Measurements from ENCODE around the gene ARHGAP15. TPM values are rescaled to one million over a fixed set of nuclear protein-coding genes. Genes with fewer than 3 reads are reported as not detected.

Gene ARHGAP15
- total RNA-seq, 1 experiment from 2014 or later = not detected

- H3K36me3 ChIP-seq (replicated peaks; ENCODE audit: control insufficient read depth, insufficient read depth, low read length) = no peaks in the 10 kb centered on the region
- no peaks in the 10 kb centered on the region for H3K27me3 ChIP-seq (ENCODE audit: control insufficient read depth, insufficient read depth, low read length)
- DNase-seq = no peak
- H3K4me3 ChIP-seq (ENCODE audit: insufficient read depth, low read depth, low read length) = no peak overlapping the region
Measured at GRCh38 chr2:143356736-143357446, 227.7 kb downstream of the ARHGAP15 start.

GRCh38 chr2:143357966-143358365 is 228.7 kb downstream of the ARHGAP15 start:
- DNase-seq = no peak
- H3K27me3 ChIP-seq (ENCODE audit: control insufficient read depth, insufficient read depth, low read length) = no peaks in the 10 kb centered on the region
- no peak overlapping the region for H3K4me3 ChIP-seq (ENCODE audit: insufficient read depth, low read depth, low read length)
- H3K36me3 ChIP-seq (replicated peaks; ENCODE audit: control insufficient read depth, insufficient read depth, low read length) = no peaks in the 10 kb centered on the region

DNA sequence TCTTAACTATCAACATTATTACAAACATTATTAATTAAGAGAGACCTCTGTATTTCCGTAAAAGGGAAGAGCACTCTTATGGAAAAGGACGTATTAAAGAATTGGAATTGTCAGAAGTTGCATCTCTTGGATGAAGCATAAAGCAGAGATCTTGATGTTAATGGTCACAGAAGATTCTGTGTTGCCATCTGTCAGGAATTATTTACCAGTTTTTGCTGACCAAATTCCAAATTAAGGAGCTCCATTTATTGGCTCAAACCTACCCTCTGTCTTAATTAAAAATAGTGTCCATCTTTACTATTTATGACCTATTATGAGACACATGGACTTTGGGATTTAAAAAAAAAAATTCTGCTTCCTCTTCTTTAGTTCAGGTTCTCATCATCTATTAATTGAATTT is 232.1 kb downstream of the ARHGAP15 start:
- no peak for DNase-seq
- Histone ChIP-seq H3K4me3 (ENCODE audit: insufficient read depth, low read depth, low read length) (no peak overlapping the region), H3K27me3 (ENCODE audit: control insufficient read depth, insufficient read depth, low read length) (no peaks in the 10 kb centered on the region), H3K36me3 (replicated peaks; ENCODE audit: control insufficient read depth, insufficient read depth, low read length) (no peaks in the 10 kb centered on the region)

DNA sequence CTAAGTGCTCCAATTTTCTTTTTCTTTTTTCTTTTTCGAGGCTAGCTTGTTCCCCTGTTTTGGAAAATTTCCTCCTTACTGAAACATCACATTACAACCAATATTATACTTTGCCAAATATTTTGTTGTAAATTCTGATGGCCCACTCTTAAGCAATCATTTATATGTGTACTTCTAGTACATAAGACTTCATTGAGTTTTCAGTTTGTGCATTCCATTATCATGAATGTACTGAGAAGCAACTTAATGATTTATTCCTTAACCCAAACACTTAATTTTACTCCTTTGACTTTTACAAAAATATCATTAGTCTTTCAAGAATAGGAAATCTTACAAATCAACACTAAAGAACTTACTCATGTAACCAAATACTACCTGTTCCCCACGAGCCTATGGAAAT is 242.4 kb downstream of the ARHGAP15 start:
- DNase-seq = no peak
- no peaks in the 10 kb centered on the region for H3K36me3 ChIP-seq (replicated peaks; ENCODE audit: control insufficient read depth, insufficient read depth, low read length)
- H3K4me3 ChIP-seq (ENCODE audit: insufficient read depth, low read depth, low read length) = no peak overlapping the region
- no peaks in the 10 kb centered on the region for H3K27me3 ChIP-seq (ENCODE audit: control insufficient read depth, insufficient read depth, low read length)

DNA sequence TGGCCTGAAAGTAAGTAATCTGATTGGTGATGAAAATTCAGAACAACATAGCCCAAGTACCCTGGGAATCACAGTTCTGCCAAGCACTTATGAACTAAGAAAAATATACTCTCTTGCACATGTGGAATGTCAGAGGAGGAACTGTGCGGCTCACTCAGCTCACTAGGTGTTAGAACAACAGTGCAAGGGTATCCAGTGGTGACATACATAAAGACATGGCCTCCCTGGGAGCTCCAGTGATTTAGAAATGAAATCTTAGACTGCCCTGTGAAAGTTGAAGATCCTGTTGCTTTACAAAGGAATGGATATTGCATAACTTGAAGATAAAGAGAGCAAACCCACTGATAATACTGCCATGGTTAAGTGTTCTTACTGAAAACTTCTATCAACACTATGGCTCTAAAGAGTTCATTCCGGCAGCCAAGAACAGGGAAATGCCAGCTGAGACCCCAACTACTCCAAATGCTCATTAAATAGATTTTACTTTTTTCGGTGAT is 246.2 kb downstream of the ARHGAP15 start:
- Histone ChIP-seq H3K36me3 (replicated peaks; ENCODE audit: control insufficient read depth, insufficient read depth, low read length) (no peaks in the 10 kb centered on the region), H3K27me3 (ENCODE audit: control insufficient read depth, insufficient read depth, low read length) (no peaks in the 10 kb centered on the region), H3K4me3 (ENCODE audit: insufficient read depth, low read depth, low read length) (no peak overlapping the region)
- DNase-seq = no peak

- Histone ChIP-seq H3K36me3 (replicated peaks; ENCODE audit: control insufficient read depth, insufficient read depth, low read length) (no peaks in the 10 kb centered on the region), H3K4me3 (ENCODE audit: insufficient read depth, low read depth, low read length) (no peak overlapping the region), H3K27me3 (ENCODE audit: control insufficient read depth, insufficient read depth, low read length) (no peaks in the 10 kb centered on the region)
- no peak for DNase-seq
Measured at GRCh38 chr2:143378996-143379395, 249.8 kb downstream of the ARHGAP15 start.

GRCh38 chr2:143379955-143380354 is 250.7 kb downstream of the ARHGAP15 start:
- Histone ChIP-seq H3K4me3 (ENCODE audit: insufficient read depth, low read depth, low read length) (no peak overlapping the region), H3K36me3 (replicated peaks; ENCODE audit: control insufficient read depth, insufficient read depth, low read length) (no peaks in the 10 kb centered on the region), H3K27me3 (ENCODE audit: control insufficient read depth, insufficient read depth, low read length) (no peaks in the 10 kb centered on the region)
- DNase-seq = no peak

GRCh38 chr2:143382573-143382972 is 253.4 kb downstream of the ARHGAP15 start:
- DNase-seq = no peak
- Histone ChIP-seq H3K4me3 (ENCODE audit: insufficient read depth, low read depth, low read length) (no peak overlapping the region), H3K27me3 (ENCODE audit: control insufficient read depth, insufficient read depth, low read length) (no peaks in the 10 kb centered on the region), H3K36me3 (replicated peaks; ENCODE audit: control insufficient read depth, insufficient read depth, low read length) (no peaks in the 10 kb centered on the region)

DNA sequence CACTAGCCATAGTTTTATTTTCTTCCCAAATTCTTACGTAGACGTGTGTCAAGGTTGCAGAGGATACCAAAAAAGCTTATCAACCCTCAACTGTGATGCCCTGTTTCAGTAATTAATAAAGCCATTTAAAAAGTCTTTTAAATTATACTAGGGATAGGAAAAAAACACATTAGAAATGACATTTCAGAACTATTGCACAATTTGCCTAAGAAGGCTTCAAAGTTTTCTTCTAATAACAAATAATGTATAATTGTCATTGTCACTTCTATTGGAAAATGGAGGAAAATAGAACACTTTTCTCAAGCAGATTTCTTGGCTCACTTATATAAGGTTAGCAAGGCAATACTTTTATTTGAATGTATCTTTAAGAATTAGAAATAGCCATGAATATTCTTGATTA is 253.8 kb downstream of the ARHGAP15 start:
- no peak for DNase-seq
- Histone ChIP-seq H3K27me3 (ENCODE audit: control insufficient read depth, insufficient read depth, low read length) (no peaks in the 10 kb centered on the region), H3K4me3 (ENCODE audit: insufficient read depth, low read depth, low read length) (no peak overlapping the region), H3K36me3 (replicated peaks; ENCODE audit: control insufficient read depth, insufficient read depth, low read length) (no peaks in the 10 kb centered on the region)

GRCh38 chr2:143384111-143384510 is 254.9 kb downstream of the ARHGAP15 start:
- Histone ChIP-seq H3K4me3 (ENCODE audit: insufficient read depth, low read depth, low read length) (no peak overlapping the region), H3K36me3 (replicated peaks; ENCODE audit: control insufficient read depth, insufficient read depth, low read length) (no peaks in the 10 kb centered on the region), H3K27me3 (ENCODE audit: control insufficient read depth, insufficient read depth, low read length) (no peaks in the 10 kb centered on the region)
- DNase-seq = no peak

DNA sequence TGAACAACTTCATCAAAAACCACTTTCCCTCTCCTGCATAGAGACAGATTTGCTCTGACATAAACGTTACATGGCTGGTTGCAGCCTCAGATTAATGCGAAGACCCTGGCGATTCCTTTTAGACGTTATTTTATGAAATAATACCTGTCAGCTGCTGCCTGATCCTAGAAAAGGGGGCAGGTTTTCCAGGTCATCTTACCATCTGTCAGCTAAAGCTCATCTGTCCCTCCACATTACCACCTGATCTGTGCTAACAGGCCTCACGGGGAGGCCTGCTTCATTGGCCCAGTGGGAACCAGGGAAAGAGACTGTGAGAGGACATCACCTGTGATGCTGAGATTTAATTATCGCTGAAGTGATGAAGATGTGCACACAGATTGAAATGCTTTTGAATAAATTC is 261.0 kb downstream of the ARHGAP15 start:
- no peaks in the 10 kb centered on the region for H3K36me3 ChIP-seq (replicated peaks; ENCODE audit: control insufficient read depth, insufficient read depth, low read length)
- H3K27me3 ChIP-seq (ENCODE audit: control insufficient read depth, insufficient read depth, low read length) = no peaks in the 10 kb centered on the region
- no peak for DNase-seq
- H3K4me3 ChIP-seq (ENCODE audit: insufficient read depth, low read depth, low read length) = no peak overlapping the region

DNA sequence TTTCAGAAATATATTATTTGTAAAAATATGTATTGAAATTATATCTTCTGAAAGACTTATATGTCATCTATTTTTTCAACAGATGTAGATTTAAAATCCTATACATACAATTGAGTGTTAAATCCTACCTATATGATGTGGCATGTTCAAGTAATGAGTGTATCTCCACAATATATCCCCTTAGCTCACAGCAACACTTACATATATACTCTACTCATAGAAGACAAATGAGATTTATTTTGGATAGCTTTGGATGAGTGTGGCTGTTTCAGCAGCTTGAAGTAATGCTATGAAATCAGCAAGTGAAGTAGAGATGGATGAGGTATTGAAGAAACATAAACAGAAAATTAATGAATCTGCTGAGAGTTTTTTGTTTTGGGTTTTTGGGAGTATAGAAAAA is 263.1 kb downstream of the ARHGAP15 start:
- Histone ChIP-seq H3K4me3 (ENCODE audit: insufficient read depth, low read depth, low read length) (no peak overlapping the region), H3K27me3 (ENCODE audit: control insufficient read depth, insufficient read depth, low read length) (no peaks in the 10 kb centered on the region), H3K36me3 (replicated peaks; ENCODE audit: control insufficient read depth, insufficient read depth, low read length) (no peaks in the 10 kb centered on the region)
- no peak for DNase-seq

GRCh38 chr2:143394062-143394461 is 264.8 kb downstream of the ARHGAP15 start:
- Histone ChIP-seq H3K4me3 (ENCODE audit: insufficient read depth, low read depth, low read length) (no peak overlapping the region), H3K36me3 (replicated peaks; ENCODE audit: control insufficient read depth, insufficient read depth, low read length) (no peaks in the 10 kb centered on the region), H3K27me3 (ENCODE audit: control insufficient read depth, insufficient read depth, low read length) (no peaks in the 10 kb centered on the region)
- DNase-seq = no peak

DNA sequence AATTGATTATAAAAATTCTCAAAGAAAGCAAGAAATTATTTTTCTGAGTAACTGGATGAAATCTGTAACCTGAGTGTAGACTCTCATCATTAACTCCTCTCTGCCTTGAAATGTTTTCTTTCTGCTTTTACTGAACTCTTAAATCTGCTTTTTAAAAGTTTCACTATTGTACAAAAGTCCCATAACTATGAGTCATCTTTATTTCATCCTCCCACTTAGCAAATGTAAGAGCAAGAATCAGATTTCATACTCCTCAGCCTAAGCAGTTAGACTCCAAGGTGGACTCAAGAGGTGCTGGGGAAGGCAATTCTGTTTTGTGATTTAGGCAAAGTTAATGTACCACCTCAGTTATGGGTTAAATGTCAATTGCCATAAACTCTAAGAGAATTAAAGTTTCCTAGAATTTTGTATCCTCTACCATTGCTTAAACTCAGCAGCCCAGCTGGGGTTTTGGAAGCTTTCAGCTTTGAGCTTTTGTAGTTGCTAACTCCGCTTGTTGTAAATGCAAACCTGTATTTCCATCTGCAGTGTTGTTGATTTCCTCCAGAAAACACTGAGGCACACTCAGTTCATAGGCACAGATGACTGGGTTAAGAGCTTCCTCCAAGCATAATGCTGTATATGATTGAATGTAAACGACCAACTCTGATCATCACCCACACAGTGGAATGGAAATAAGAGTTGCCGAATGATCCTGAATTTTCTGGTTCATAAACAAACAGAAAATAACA is 268.8 kb downstream of the ARHGAP15 start:
- DNase-seq = no peak
- H3K27me3 ChIP-seq (ENCODE audit: control insufficient read depth, insufficient read depth, low read length) = no peaks in the 10 kb centered on the region

DNA sequence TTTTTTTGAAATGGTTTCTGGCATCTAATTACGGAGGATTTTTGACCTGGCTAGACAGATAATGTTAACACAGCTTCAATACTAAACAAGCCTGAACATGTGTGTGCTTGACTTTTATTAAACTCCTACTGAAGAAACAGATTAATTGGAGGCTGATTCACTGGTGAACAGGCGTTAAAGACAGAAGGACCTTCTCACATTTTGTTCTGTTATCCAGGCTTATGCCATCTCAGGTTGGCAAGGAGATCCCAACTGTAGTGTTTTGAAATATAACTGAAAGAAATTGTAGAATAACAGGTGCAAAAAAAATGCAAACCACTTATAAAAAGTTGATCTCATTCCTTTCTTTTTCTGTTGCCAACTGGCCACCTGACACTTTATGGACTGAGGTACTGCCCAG is 269.6 kb downstream of the ARHGAP15 start:
- Histone ChIP-seq H3K4me3 (ENCODE audit: insufficient read depth, low read depth, low read length) (no peak overlapping the region), H3K27me3 (ENCODE audit: control insufficient read depth, insufficient read depth, low read length) (no peaks in the 10 kb centered on the region), H3K36me3 (replicated peaks; ENCODE audit: control insufficient read depth, insufficient read depth, low read length) (no peaks in the 10 kb centered on the region)
- DNase-seq = no peak

More for the DNA sequence above, 268.8 kb downstream of the ARHGAP15 start:
- no peak overlapping the region for H3K4me3 ChIP-seq (ENCODE audit: insufficient read depth, low read depth, low read length)
- H3K36me3 ChIP-seq (replicated peaks; ENCODE audit: control insufficient read depth, insufficient read depth, low read length) = no peaks in the 10 kb centered on the region

All from H7 (cell line).